B cell (primary cell): ENCODE results near the gene PCIF1. TPM values are rescaled to one million over a fixed set of nuclear protein-coding genes. Genes with fewer than 3 reads are reported as not detected.

Source experiments
- ATAC-seq: fragments of 200-7000 bp; cut with Tn5 transposase; one replicate; pipeline ENCODE4 v1.10.0; 2021; ENCODE audit warnings: low read depth, mild to moderate bottlenecking, moderate number of reproducible peaks, moderate library complexity
- CTCF ChIA-PET: fragments of 350-600 bp; sonication (Branson Sonifier 250); formaldehyde crosslinking; loops from one replicate; lab custom pipeline; 2021; ENCODE audit warnings: antibody characterized with exemption, inconsistent platforms; lab: Charles Lee
- POLR2A ChIA-PET: fragments of 350-600 bp; sonication (Branson Sonifier 250); formaldehyde crosslinking; loops from one replicate; lab custom pipeline; 2021; ENCODE audit warnings: antibody characterized with exemption; lab: Charles Lee
- DNase-seq: peaks from one replicate; pipeline ENCODE4 v3.0.0; 2013
- H2AFZ ChIP-seq: 2 replicates; pipeline ENCODE4 v1.6.1; 2012; ENCODE audit warnings: mild to moderate bottlenecking, low read depth, low read length; ENCODE audit not compliant: insufficient read depth, poor library complexity, severe bottlenecking
- H3K27ac ChIP-seq, 2 donors: 1 replicate in 1 of 2; 2 replicates in 1 of 2; pipeline ENCODE4 v1.5.1; 2012 to 2013; ENCODE audit warnings: low read length in 2 of 2, mild to moderate bottlenecking in 2 of 2, moderate library complexity in 1 of 2
- H3K27me3 ChIP-seq, 4 experiments: fragments of 200-600 bp in 1 of 4; sonication (generic) in 1 of 4; replicated peaks in 1 of 4; 1 replicate in 2 of 4; 2 replicates in 2 of 4; pipeline versions ENCODE4 v1.6.1 to v1.7.0; 2013 to 2016; ENCODE audit warnings: low read length in 3 of 4, mild to moderate bottlenecking in 2 of 4, mixed read lengths in 1 of 4, moderate library complexity in 1 of 4; ENCODE audit not compliant: insufficient read depth in 4 of 4, control insufficient read depth in 3 of 4; ENCODE audit errors: control extremely low read depth in 1 of 4
- H3K36me3 ChIP-seq, 2 experiments: replicated peaks in 1 of 2; 1 replicate in 1 of 2; 2 replicates in 1 of 2; pipeline versions ENCODE4 v1.6.1 to v1.7.1; 2013; ENCODE audit warnings: low read length in 1 of 2; ENCODE audit not compliant: insufficient read depth in 2 of 2, control insufficient read depth in 1 of 2; ENCODE audit errors: control extremely low read depth in 1 of 2, extremely low read depth in 1 of 2
- H3K4me1 ChIP-seq, 2 donors: fragments of 200-600 bp in 1 of 2; sonication (generic) in 1 of 2; 1 replicate in 1 of 2; 2 replicates in 1 of 2; pipeline versions ENCODE4 v1.5.1 to v1.6.1; 2013 to 2017; ENCODE audit warnings: low read length in 2 of 2; ENCODE audit not compliant: control insufficient read depth in 2 of 2, insufficient read depth in 2 of 2
- H3K4me2 ChIP-seq: replicated peaks from 2 replicates; pipeline ENCODE3; 2012; ENCODE audit warnings: mild to moderate bottlenecking, low read depth, low read length; ENCODE audit not compliant: poor library complexity, severe bottlenecking
- H3K4me3 ChIP-seq, 5 experiments: fragments of 200-600 bp in 1 of 5; sonication (generic) in 1 of 5; 1 replicate in 3 of 5; 2 replicates in 2 of 5; pipeline versions ENCODE4 v1.5.1 to v1.7.0; 2011 to 2016; ENCODE audit warnings: low read length in 4 of 5, mild to moderate bottlenecking in 4 of 5, low read depth in 2 of 5, control low read depth in 1 of 5, moderate library complexity in 1 of 5; ENCODE audit not compliant: insufficient read depth in 1 of 5; ENCODE audit errors: control extremely low read depth in 1 of 5, extremely low read depth in 1 of 5
- H3K79me2 ChIP-seq: fragments of 200-600 bp; sonication (generic); one replicate; pipeline ENCODE4 v1.6.0; 2016; ENCODE audit warnings: low read length; ENCODE audit not compliant: control insufficient read depth, insufficient read depth
- H3K9ac ChIP-seq: fragments of 200-600 bp; sonication (generic); 2 replicates; pipeline ENCODE4 v1.6.1; 2017; ENCODE audit warnings: mild to moderate bottlenecking, low read length, moderate library complexity
- H3K9me3 ChIP-seq, 3 donors: one replicate each; pipeline versions ENCODE4 v1.6.1 to v1.7.1; 2013; ENCODE audit warnings: low read length in 2 of 3; ENCODE audit not compliant: control insufficient read depth in 2 of 3, insufficient read depth in 1 of 3; ENCODE audit errors: control extremely low read depth in 1 of 3
- H4K20me1 ChIP-seq: 2 replicates; pipeline ENCODE4 v1.6.0; 2012; ENCODE audit warnings: mild to moderate bottlenecking, low read length; ENCODE audit not compliant: insufficient read depth, control insufficient read depth, poor library complexity, severe bottlenecking
- H3K27ac Mint-ChIP-seq: one replicate; pipeline ENCODE4 v1.8.0; 2021; ENCODE audit warnings: mixed read lengths
- H3K27me3 Mint-ChIP-seq: one replicate; pipeline ENCODE4 v1.8.0; 2021; ENCODE audit warnings: mixed read lengths
- H3K4me1 Mint-ChIP-seq: one replicate; pipeline ENCODE4 v1.8.0; 2021; ENCODE audit warnings: mixed read lengths
- H3K4me3 Mint-ChIP-seq: one replicate; pipeline ENCODE4 v1.8.0; 2021; ENCODE audit warnings: mixed read lengths
- H3K9me3 Mint-ChIP-seq: one replicate; pipeline ENCODE4 v1.8.0; 2022; ENCODE audit warnings: mixed read lengths; ENCODE audit not compliant: insufficient read depth
- CTCF ChIP-seq: fragments of 200-600 bp; IDR thresholded peaks from one replicate; pipeline ENCODE4 v1.8.0; 2022; ENCODE audit warnings: antibody characterized with exemption, mild to moderate bottlenecking
- EZH2 ChIP-seq: IDR thresholded peaks from 2 replicates; pipeline ENCODE4 v1.6.1; 2012; ENCODE audit warnings: borderline replicate concordance, low read depth, mild to moderate bottlenecking, moderate library complexity, low read length; ENCODE audit not compliant: insufficient read depth, poor library complexity, severe bottlenecking
- WGBS: methylation state at CpG from one replicate; pipeline ENCODE4 v1.1.5; 2013; ENCODE audit warnings: missing lambda C conversion rate; ENCODE audit not compliant: insufficient coverage; 5-methylcytosine and 5-hydroxymethylcytosine counted together
- intact Hi-C: fragments of 100-400 bp; cut with micrococcal nuclease; formaldehyde crosslinking; loops from one replicate; pipeline ENCODE4 v1.10.0; 2022
- polyA plus RNA-seq: library from polyadenylated mRNA; depleted of rRNA; stranded (reverse); fragments of >200 nt; gene quantifications from 2 replicates; pipeline ENCODE4 v1.2.3, GENCODE V29; 2012
- total RNA-seq, 2 donors: library from RNA; stranded (reverse); fragments of 120-200 nt in 1 of 2; gene quantifications; 1 replicate in 1 of 2; 2 replicates in 1 of 2; pipeline versions ENCODE4 v1.2.3 to v1.2.4, GENCODE V29; 2013 to 2022

Gene PCIF1
- total and polyA plus RNA-seq, 2 donors (not counting 1 experiment from before 2014, with no cell fraction given) = 74.2 to 79.2 TPM

GRCh38 chr20:45918182-45918737, 16.2 kb upstream of the PCIF1 start:
- Histone ChIP-seq H3K9me3 (no peaks in the 10 kb centered on the region), H3K4me2 (no peak overlapping the region), H3K4me1 (no peaks in the 10 kb centered on the region), H4K20me1 (no peaks in the 10 kb centered on the region), H3K27ac (no peak overlapping the region), H3K79me2 (no peaks in the 10 kb centered on the region), H3K36me3 (no peaks in the 10 kb centered on the region), H3K9ac (no peak overlapping the region), H3K27me3 (peaks cover 0 to 28% (median 5%) of the 10 kb centered on the region in 4 experiments), H2AFZ (no peak overlapping the region), H3K4me3 (no peak overlapping the region)
- DNase-seq (no peak), ATAC-seq (no peak)
- WGBS = 91% methylated on average over 4 of the region's 5 CpGs
- H3K9me3 Mint-ChIP-seq = no peaks in the 10 kb centered on the region
- TF ChIP-seq CTCF (no peak), EZH2 (no peak)
- ChIA-PET POLR2A (no interaction called here), CTCF (no interaction called here)
- H3K27me3 Mint-ChIP-seq = peaks cover 33% of the 10 kb centered on the region
- H3K27ac Mint-ChIP-seq = no peak overlapping the region
- H3K4me3 Mint-ChIP-seq = no peak overlapping the region
- intact Hi-C loops = no loop called here
- no peaks in the 10 kb centered on the region for H3K4me1 Mint-ChIP-seq

- Mint-ChIP-seq H3K27me3 (peaks cover 33% of the 10 kb centered on the region), H3K4me1 (no peaks in the 10 kb centered on the region), H3K27ac (no peak overlapping the region), H3K4me3 (no peak overlapping the region), H3K9me3 (no peaks in the 10 kb centered on the region)
- TF ChIP-seq EZH2 (no peak), CTCF (no peak)
- POLR2A ChIA-PET = no interaction called here
- ATAC-seq (no peak), DNase-seq (no peak)
- H2AFZ ChIP-seq = no peak overlapping the region
- H3K4me2 ChIP-seq = no peak overlapping the region
- no peak overlapping the region for H3K4me3 ChIP-seq
- peaks cover 0 to 28% (median 5%) of the 10 kb centered on the region in 4 experiments for H3K27me3 ChIP-seq
- intact Hi-C loops = no loop called here
- no peaks in the 10 kb centered on the region for H3K36me3 ChIP-seq
- no peaks in the 10 kb centered on the region for H3K9me3 ChIP-seq
- WGBS = 97% methylated on average over 10 of the region's 12 CpGs
- CTCF ChIA-PET = interaction anchor here (0.9 kb wide), 1 partner anchor 95 kb away, joined by 3 read pairs; no protein-coding TSS in a partner anchor
- no peaks in the 10 kb centered on the region for H3K4me1 ChIP-seq
- no peak overlapping the region for H3K27ac ChIP-seq
- no peaks in the 10 kb centered on the region for H3K79me2 ChIP-seq
- H3K9ac ChIP-seq = no peak overlapping the region
- H4K20me1 ChIP-seq = no peaks in the 10 kb centered on the region
Observed at GRCh38 chr20:45918779-45919537, 15.5 kb upstream of the PCIF1 start.
